GM12878 (cell line): ENCODE data around the gene BSND. TPM values are rescaled to one million over a fixed set of nuclear protein-coding genes. Genes with fewer than 3 reads are reported as not detected.

Source experiments
- ATAC-seq: fragments of 200-7000 bp; cut with Tn5 transposase; 3 replicates; pipeline ENCODE4 v1.9.1; 2020; ENCODE audit warnings: mild to moderate bottlenecking, moderate library complexity
- BruUV-seq: library from RNA; stranded (reverse); fragments of 400-500 nt; replicated peaks from 2 replicates; lab custom pipeline; 2021; lab: Mats Ljungman, UMichigan
- CTCF ChIA-PET: fragments of 300-600 bp; sonication (Branson Sonifier 250); formaldehyde crosslinking; extraction: SDS; loops from one replicate; lab custom pipeline; 2021; ENCODE audit warnings: inconsistent platforms; lab: Yijun Ruan, JAX
- POLR2A ChIA-PET: fragments of 350-600 bp; formaldehyde crosslinking; extraction: SDS; loops from one replicate; lab custom pipeline; 2021; ENCODE audit warnings: inconsistent platforms; lab: Charles Lee
- RAD21 ChIA-PET: fragments of 300-600 bp; sonication (Branson Sonifier 250); formaldehyde crosslinking; loops from one replicate; lab custom pipeline; 2023; ENCODE audit warnings: antibody characterized with exemption; ENCODE audit not compliant: unreplicated experiment; lab: Charles Lee
- SMC1A ChIA-PET: fragments of 300-600 bp; sonication (Branson Sonifier 250); formaldehyde crosslinking; loops from one replicate; lab custom pipeline; 2023; ENCODE audit not compliant: unreplicated experiment, uncharacterized antibody; lab: Charles Lee
- DNase-seq: peaks from one replicate; pipeline ENCODE4 v3.0.0-alpha.2; 2011; ENCODE audit warnings: low read depth, low spot score
- FAIRE-seq: peaks from 3 replicates; lab custom pipeline; 2011; peaks lifted over from hg19 to GRCh38; lab: Jason Lieb, UNC
- H2AFZ ChIP-seq: 2 replicates; pipeline ENCODE4 v1.6.0; 2011; ENCODE audit warnings: low read depth, low read length, control low read depth; ENCODE audit not compliant: control insufficient read depth
- H3K27ac ChIP-seq: 2 replicates; pipeline ENCODE4 v1.5.1; 2011; ENCODE audit warnings: control low read depth; ENCODE audit not compliant: control insufficient read depth, insufficient read depth
- H3K27me3 ChIP-seq, 2 experiments: replicated peaks in 1 of 2; 2 replicates each; pipeline versions ENCODE4 v1.6.0 to v1.6.1; 2011; ENCODE audit warnings: low read length in 1 of 2; ENCODE audit not compliant: control insufficient read depth in 2 of 2, insufficient read depth in 2 of 2
- H3K36me3 ChIP-seq, 2 experiments: 2 replicates each; pipeline ENCODE4 v1.5.1; 2011; ENCODE audit warnings: low read length in 1 of 2; ENCODE audit not compliant: control insufficient read depth in 2 of 2, insufficient read depth in 2 of 2
- H3K4me1 ChIP-seq: 2 replicates; pipeline ENCODE4 v1.6.1; 2011; ENCODE audit warnings: mild to moderate bottlenecking, low read length, moderate library complexity, mixed read lengths; ENCODE audit not compliant: control insufficient read depth, insufficient read depth
- H3K4me2 ChIP-seq: 2 replicates; pipeline ENCODE4 v1.6.0; 2011; ENCODE audit warnings: control low read depth; ENCODE audit not compliant: control insufficient read depth, insufficient read depth
- H3K4me3 ChIP-seq: fragments of 200-600 bp; sonication (generic); 2 replicates; pipeline ENCODE4 v1.5.1; 2016
- H3K79me2 ChIP-seq: 2 replicates; pipeline ENCODE4 v1.6.0; 2011; ENCODE audit warnings: low read length; ENCODE audit not compliant: control insufficient read depth, insufficient read depth
- H3K9ac ChIP-seq: 2 replicates; pipeline ENCODE4 v1.8.0; 2011; ENCODE audit warnings: low read length, control low read depth, mixed read lengths; ENCODE audit not compliant: control insufficient read depth, insufficient read depth
- H3K9me3 ChIP-seq: replicated peaks from 3 replicates; pipeline ENCODE4 v1.5.1; 2011; ENCODE audit warnings: mild to moderate bottlenecking, low read length; ENCODE audit not compliant: control insufficient read depth, insufficient read depth
- H4K20me1 ChIP-seq: 2 replicates; pipeline ENCODE4 v1.6.0; 2011; ENCODE audit not compliant: control insufficient read depth, insufficient read depth
- ETV6 ChIP-seq, 2 experiments: fragments of 450-650 bp in 1 of 2; IDR thresholded peaks in 1 of 2; conservative IDR thresholded peaks in 1 of 2; 2 replicates each; pipeline ENCODE4 v1.6.1; 2014; ENCODE audit warnings: antibody characterized with exemption in 1 of 2, borderline replicate concordance in 1 of 2, low read depth in 1 of 2, mild to moderate bottlenecking in 1 of 2, moderate library complexity in 1 of 2
- GATAD2B ChIP-seq: fragments of 450-650 bp; conservative IDR thresholded peaks from 2 replicates; pipeline ENCODE4 v1.6.1; 2017; ENCODE audit warnings: low read depth, mild to moderate bottlenecking, moderate library complexity
- PBX3 ChIP-seq: IDR thresholded peaks from 2 replicates; pipeline ENCODE4 v1.6.1; 2011; ENCODE audit warnings: mild to moderate bottlenecking, low read depth, low read length, moderate library complexity; ENCODE audit not compliant: insufficient replicate concordance
- PKNOX1 ChIP-seq: fragments of 450-650 bp; IDR thresholded peaks from 2 replicates; pipeline ENCODE4 v1.6.1; 2016; ENCODE audit warnings: mild to moderate bottlenecking
- RAD51 ChIP-seq: fragments of 450-650 bp; IDR thresholded peaks from 2 replicates; pipeline ENCODE4 v1.6.1; 2016; ENCODE audit warnings: moderate library complexity, mild to moderate bottlenecking, inconsistent platforms
- RUNX3 ChIP-seq: IDR thresholded peaks from 2 replicates; pipeline ENCODE4 v1.6.1; 2012; ENCODE audit warnings: low read length, inconsistent platforms
- WGBS: methylation state at CpG from one replicate; pipeline ENCODE4 v1.1.6; 2016; ENCODE audit warnings: low lambda C conversion rate; ENCODE audit not compliant: insufficient replicate concordance, insufficient coverage; ENCODE audit errors: missing lambda C conversion rate; 5-methylcytosine and 5-hydroxymethylcytosine counted together
- in situ Hi-C: fragments of 300-500 bp; cut with MboI; formaldehyde crosslinking; loops from 9 replicates; pipeline ENCODE4 v1.14.3; 2018; ENCODE audit warnings: mixed read lengths
- intact Hi-C: fragments of 100-400 bp; cut with micrococcal nuclease; formaldehyde crosslinking; loops from one replicate; pipeline ENCODE4 v1.14.2; 2022; ENCODE audit not compliant: unreplicated experiment
- polyA plus RNA-seq, 11 experiments: library from polyadenylated mRNA; depleted of rRNA in 4 of 11; unstranded in 6 of 11; stranded (reverse) in 5 of 11; fragments of >200 nt; fragmentation: Nextera tagmentation in 4 of 11; fragmentation: Illumina TruSeq in 1 of 11; extraction: Ambion mirVana in 4 of 11; extraction: Trizol in 1 of 11; gene quantifications; 1 replicate in 1 of 11; 2 replicates in 10 of 11; pipeline versions ENCODE4 v1.2.1 to v1.2.3, GENCODE V29; 2011 to 2016; ENCODE audit warnings: inconsistent platforms in 2 of 11, missing spikeins in 2 of 11, low read depth in 1 of 11
- total RNA-seq, 4 experiments: library from RNA; depleted of rRNA in 3 of 4; stranded (reverse); fragments of >200 nt in 3 of 4; fragmentation: Illumina TruSeq in 1 of 4; extraction: Trizol in 1 of 4; gene quantifications; 2 replicates each; pipeline versions ENCODE4 v1.2.1 to v1.2.3, GENCODE V29; 2013 to 2021
- TF ChIP-seq, protein P1 (sequence below): IDR thresholded peaks from 2 replicates; pipeline ENCODE4 v1.6.1; 2011; ENCODE audit warnings: borderline replicate concordance, low read depth, mild to moderate bottlenecking, moderate library complexity, mixed read lengths, low read length; ENCODE audit not compliant: insufficient read depth; ENCODE audit errors: extremely low read length
- TF ChIP-seq, protein P2 (sequence below): IDR thresholded peaks from 2 replicates; pipeline ENCODE4 v1.6.1; 2011; ENCODE audit warnings: low read depth, mild to moderate bottlenecking, low read length, moderate library complexity, borderline replicate concordance; ENCODE audit errors: extremely low read depth
- TF ChIP-seq, protein P3 (sequence below): fragments of 450-650 bp; IDR thresholded peaks from 2 replicates; pipeline ENCODE4 v1.6.1; 2017; ENCODE audit warnings: mild to moderate bottlenecking
- TF ChIP-seq, protein P4 (sequence below): fragments of 450-650 bp; IDR thresholded peaks from 2 replicates; pipeline ENCODE4 v1.6.1; 2017; ENCODE audit warnings: low read depth, mild to moderate bottlenecking, moderate library complexity
- TF ChIP-seq, protein P5 (sequence below): IDR thresholded peaks from 2 replicates; pipeline ENCODE4 v1.6.1; 2011; ENCODE audit warnings: low read depth, low read length, improper control_type of control experiment, borderline replicate concordance

BSND gene
- total and polyA plus RNA-seq, 10 of the 15 experiments (the other 5 are each of a cell fraction or from before 2014, with no cell fraction given), result not detected

DNA sequence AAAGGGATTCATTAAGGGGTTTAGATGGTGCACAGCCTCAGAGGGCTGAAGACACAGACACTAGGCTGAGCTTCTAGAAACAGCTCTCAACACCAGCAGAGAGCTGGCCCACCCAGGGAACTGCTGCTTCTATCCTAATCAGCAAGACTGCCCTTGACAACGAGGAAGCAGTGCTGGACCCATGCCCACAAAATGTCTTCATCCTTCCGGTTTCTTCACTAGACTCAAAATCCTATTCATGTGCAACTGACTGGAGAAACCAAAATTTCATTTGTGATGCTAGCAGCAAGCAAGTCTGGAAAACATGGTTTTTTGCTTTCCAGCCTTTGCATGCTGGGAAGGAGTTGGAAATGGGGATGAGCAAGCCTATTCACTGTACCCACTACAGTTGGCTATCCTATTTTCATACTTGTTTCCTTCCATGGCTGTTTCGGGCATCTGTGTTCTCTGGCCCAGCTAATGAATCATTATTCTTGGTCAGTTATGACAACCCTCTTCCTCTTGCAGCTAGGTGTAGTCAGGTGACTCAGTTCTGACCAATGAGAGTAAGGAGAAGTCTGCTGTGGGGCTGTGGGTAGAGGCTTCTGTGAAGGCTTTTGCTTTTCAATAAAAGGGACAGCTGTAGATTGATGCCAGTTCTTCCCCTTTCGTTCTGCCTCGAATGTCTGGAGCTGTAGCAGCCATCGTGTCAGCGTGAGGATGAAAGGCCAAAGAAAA is 33.0 kb upstream of the BSND start:
- Histone ChIP-seq H3K9ac (no peak overlapping the region), H3K4me2 (peak overlapping the region; percentile 45), H4K20me1 (no peaks in the 10 kb centered on the region), H2AFZ (peak overlapping the region; percentile 82), H3K4me3 (no peak overlapping the region), H3K9me3 (no peaks in the 10 kb centered on the region; the same call in 2 of the 3 replicates), H3K36me3 (no peaks in the 10 kb centered on the region), H3K4me1 (peaks cover 13% of the 10 kb centered on the region), H3K27me3 (no peaks in the 10 kb centered on the region), H3K27ac (peak overlapping the region; percentile 34; the same call in 1 of the 2 replicates), H3K79me2 (no peaks in the 10 kb centered on the region)
- DNase-seq, result peak; percentile 60
- WGBS, result 18% methylated on average over 7 of the region's 7 CpGs
- ChIA-PET SMC1A (interaction anchor here (1.0 to 2.8 kb wide), 10 partner anchors 8 to 70 kb away, joined by 3 to 16 read pairs (median 3); no protein-coding TSS in a partner anchor), POLR2A (interaction anchor here (0.6 to 1.1 kb wide), 2 partner anchors 11 to 318 kb away, joined by 3 to 4 read pairs; no protein-coding TSS in a partner anchor), CTCF (interaction anchor here (1.0 to 5.8 kb wide), 9 partner anchors 12 to 151 kb away, joined by 3 to 43 read pairs (median 4); no protein-coding TSS in a partner anchor), RAD21 (interaction anchor here (1.0 to 1.7 kb wide), 2 partner anchors 12 to 21 kb away, joined by 4 to 7 read pairs; no protein-coding TSS in a partner anchor)
- in situ Hi-C loops, result no loop called here
- intact Hi-C loops, result no loop called here
- TSS peak; percentile 79 for BruUV-seq
- peak; percentile 97 for ATAC-seq
- peak; percentile 69 for FAIRE-seq
- TF ChIP-seq, protein P1, sequence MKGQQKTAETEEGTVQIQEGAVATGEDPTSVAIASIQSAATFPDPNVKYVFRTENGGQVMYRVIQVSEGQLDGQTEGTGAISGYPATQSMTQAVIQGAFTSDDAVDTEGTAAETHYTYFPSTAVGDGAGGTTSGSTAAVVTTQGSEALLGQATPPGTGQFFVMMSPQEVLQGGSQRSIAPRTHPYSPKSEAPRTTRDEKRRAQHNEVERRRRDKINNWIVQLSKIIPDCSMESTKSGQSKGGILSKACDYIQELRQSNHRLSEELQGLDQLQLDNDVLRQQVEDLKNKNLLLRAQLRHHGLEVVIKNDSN, result peak; percentile 58
- TF ChIP-seq PKNOX1 (peak; percentile 67; the same call in 1 of the 2 replicates), RUNX3 (peak; percentile 43; the same call in 1 of the 2 replicates), RAD51 (peak; percentile 65; the same call in 1 of the 2 replicates), PBX3 (peak; percentile 80), ETV6 (conservative IDR thresholded peaks at IDR 0.05 in 1 of 2, IDR thresholded peaks at IDR 0.05 in 1 of 2; ENCODE audit: borderline replicate concordance in 1 of 2, low read depth in 1 of 2) (peak in 1 of 2 experiments; percentile 19; a peak in 1 of 4 replicates), GATAD2B (no peak)
- TF ChIP-seq, protein P2, sequence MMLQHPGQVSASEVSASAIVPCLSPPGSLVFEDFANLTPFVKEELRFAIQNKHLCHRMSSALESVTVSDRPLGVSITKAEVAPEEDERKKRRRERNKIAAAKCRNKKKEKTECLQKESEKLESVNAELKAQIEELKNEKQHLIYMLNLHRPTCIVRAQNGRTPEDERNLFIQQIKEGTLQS, result 0 out of 2 replicates have a peak, but pooled peaks have one; percentile 12
- TF ChIP-seq, protein P3, sequence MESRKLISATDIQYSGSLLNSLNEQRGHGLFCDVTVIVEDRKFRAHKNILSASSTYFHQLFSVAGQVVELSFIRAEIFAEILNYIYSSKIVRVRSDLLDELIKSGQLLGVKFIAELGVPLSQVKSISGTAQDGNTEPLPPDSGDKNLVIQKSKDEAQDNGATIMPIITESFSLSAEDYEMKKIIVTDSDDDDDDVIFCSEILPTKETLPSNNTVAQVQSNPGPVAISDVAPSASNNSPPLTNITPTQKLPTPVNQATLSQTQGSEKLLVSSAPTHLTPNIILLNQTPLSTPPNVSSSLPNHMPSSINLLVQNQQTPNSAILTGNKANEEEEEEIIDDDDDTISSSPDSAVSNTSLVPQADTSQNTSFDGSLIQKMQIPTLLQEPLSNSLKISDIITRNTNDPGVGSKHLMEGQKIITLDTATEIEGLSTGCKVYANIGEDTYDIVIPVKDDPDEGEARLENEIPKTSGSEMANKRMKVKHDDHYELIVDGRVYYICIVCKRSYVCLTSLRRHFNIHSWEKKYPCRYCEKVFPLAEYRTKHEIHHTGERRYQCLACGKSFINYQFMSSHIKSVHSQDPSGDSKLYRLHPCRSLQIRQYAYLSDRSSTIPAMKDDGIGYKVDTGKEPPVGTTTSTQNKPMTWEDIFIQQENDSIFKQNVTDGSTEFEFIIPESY, result no peak
- TF ChIP-seq, protein P4, sequence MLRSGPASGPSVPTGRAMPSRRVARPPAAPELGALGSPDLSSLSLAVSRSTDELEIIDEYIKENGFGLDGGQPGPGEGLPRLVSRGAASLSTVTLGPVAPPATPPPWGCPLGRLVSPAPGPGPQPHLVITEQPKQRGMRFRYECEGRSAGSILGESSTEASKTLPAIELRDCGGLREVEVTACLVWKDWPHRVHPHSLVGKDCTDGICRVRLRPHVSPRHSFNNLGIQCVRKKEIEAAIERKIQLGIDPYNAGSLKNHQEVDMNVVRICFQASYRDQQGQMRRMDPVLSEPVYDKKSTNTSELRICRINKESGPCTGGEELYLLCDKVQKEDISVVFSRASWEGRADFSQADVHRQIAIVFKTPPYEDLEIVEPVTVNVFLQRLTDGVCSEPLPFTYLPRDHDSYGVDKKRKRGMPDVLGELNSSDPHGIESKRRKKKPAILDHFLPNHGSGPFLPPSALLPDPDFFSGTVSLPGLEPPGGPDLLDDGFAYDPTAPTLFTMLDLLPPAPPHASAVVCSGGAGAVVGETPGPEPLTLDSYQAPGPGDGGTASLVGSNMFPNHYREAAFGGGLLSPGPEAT, result no peak
- TF ChIP-seq, protein P5, sequence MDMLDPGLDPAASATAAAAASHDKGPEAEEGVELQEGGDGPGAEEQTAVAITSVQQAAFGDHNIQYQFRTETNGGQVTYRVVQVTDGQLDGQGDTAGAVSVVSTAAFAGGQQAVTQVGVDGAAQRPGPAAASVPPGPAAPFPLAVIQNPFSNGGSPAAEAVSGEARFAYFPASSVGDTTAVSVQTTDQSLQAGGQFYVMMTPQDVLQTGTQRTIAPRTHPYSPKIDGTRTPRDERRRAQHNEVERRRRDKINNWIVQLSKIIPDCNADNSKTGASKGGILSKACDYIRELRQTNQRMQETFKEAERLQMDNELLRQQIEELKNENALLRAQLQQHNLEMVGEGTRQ, result peak; percentile 31; the same call in 1 of the 2 replicates
